H1 (cell line): ENCODE data around the gene SGCG. TPM values are rescaled to one million over a fixed set of nuclear protein-coding genes. Genes with fewer than 3 reads are reported as not detected.

ENCODE experiments used
- CTCF ChIA-PET: fragments of 300-600 bp; sonication (Branson Sonifier 250); formaldehyde crosslinking; loops from one replicate; lab custom pipeline; 2021; ENCODE audit not compliant: partially characterized antibody; lab: Charles Lee
- POLR2A ChIA-PET: fragments of 300-600 bp; sonication (Branson Sonifier 250); formaldehyde crosslinking; loops from one replicate; lab custom pipeline; 2021; ENCODE audit warnings: inconsistent platforms; ENCODE audit not compliant: partially characterized antibody; lab: Charles Lee
- DNase-seq, 2 experiments: peaks; one replicate each; pipeline versions ENCODE4 v3.0.0 to v3.0.0-alpha.2; 2010 to 2022; ENCODE audit warnings: low spot score in 2 of 2, low read depth in 1 of 2, mixed read lengths in 1 of 2
- FAIRE-seq: peaks from 2 replicates; lab custom pipeline; 2011; peaks lifted over from hg19 to GRCh38; lab: Jason Lieb, UNC
- H2AFZ ChIP-seq: 2 replicates; pipeline ENCODE4 v1.8.1; 2012; ENCODE audit warnings: low read length, inconsistent platforms
- H2AK5ac ChIP-seq: 2 replicates; pipeline ENCODE4 v1.6.1; 2013; ENCODE audit warnings: low read depth, low read length
- H2BK120ac ChIP-seq: replicated peaks from 2 replicates; pipeline ENCODE3; 2013; ENCODE audit warnings: low read depth, low read length, inconsistent platforms
- H2BK12ac ChIP-seq: 2 replicates; pipeline ENCODE4 v1.6.1; 2013; ENCODE audit warnings: low read depth, low read length
- H2BK15ac ChIP-seq: 2 replicates; pipeline ENCODE4 v1.6.1; 2013; ENCODE audit warnings: low read length
- H2BK20ac ChIP-seq: 2 replicates; pipeline ENCODE4 v1.6.1; 2013; ENCODE audit warnings: low read length
- H2BK5ac ChIP-seq: 2 replicates; pipeline ENCODE4 v1.6.1; 2013; ENCODE audit warnings: low read depth, low read length
- H3K14ac ChIP-seq: 2 replicates; pipeline ENCODE4 v1.6.1; 2013; ENCODE audit warnings: inconsistent platforms; ENCODE audit not compliant: insufficient read length
- H3K18ac ChIP-seq: 2 replicates; pipeline ENCODE4 v1.6.1; 2013; ENCODE audit warnings: low read length; ENCODE audit errors: extremely low read depth
- H3K23ac ChIP-seq: 2 replicates; pipeline ENCODE4 v1.6.1; 2013; ENCODE audit warnings: inconsistent platforms; ENCODE audit not compliant: insufficient read length
- H3K23me2 ChIP-seq: 2 replicates; pipeline ENCODE4 v1.6.1; 2013; ENCODE audit warnings: low read depth, low read length
- H3K27ac ChIP-seq: 2 replicates; pipeline ENCODE4 v1.6.1; 2011; ENCODE audit warnings: low read depth, low read length, inconsistent platforms
- H3K27me3 ChIP-seq, 4 experiments: replicated peaks in 1 of 4; 1 replicate in 1 of 4; 2 replicates in 3 of 4; pipeline versions ENCODE4 v1.6.1 to v1.8.1; 2011 to 2013; ENCODE audit warnings: low read length in 3 of 4, mild to moderate bottlenecking in 3 of 4, inconsistent platforms in 2 of 4, mixed read lengths in 2 of 4, moderate library complexity in 1 of 4; ENCODE audit not compliant: control insufficient read depth in 3 of 4, insufficient read depth in 3 of 4; ENCODE audit errors: extremely low read depth in 1 of 4
- H3K36me3 ChIP-seq, 4 experiments: 2 replicates each; pipeline versions ENCODE4 v1.6.1 to v1.8.1; 2011 to 2013; ENCODE audit warnings: mild to moderate bottlenecking in 4 of 4, low read length in 3 of 4, moderate library complexity in 2 of 4, control low read depth in 1 of 4, inconsistent platforms in 1 of 4; ENCODE audit not compliant: insufficient read depth in 4 of 4, control insufficient read depth in 2 of 4
- H3K4ac ChIP-seq: replicated peaks from 2 replicates; pipeline ENCODE3; 2013; ENCODE audit warnings: low read length, low read depth, mixed read lengths, inconsistent platforms; ENCODE audit not compliant: insufficient read length
- H3K4me1 ChIP-seq, 4 experiments: replicated peaks in 1 of 4; 1 replicate in 1 of 4; 2 replicates in 3 of 4; pipeline versions ENCODE4 v1.6.1 to v1.8.1; 2011 to 2013; ENCODE audit warnings: low read length in 3 of 4, inconsistent platforms in 2 of 4, mixed read lengths in 1 of 4; ENCODE audit not compliant: insufficient read depth in 4 of 4, control insufficient read depth in 3 of 4
- H3K4me2 ChIP-seq, 2 experiments: 2 replicates each; pipeline versions ENCODE4 v1.6.1 to v1.8.1; 2011 to 2013; ENCODE audit warnings: low read depth in 2 of 2, low read length in 2 of 2, control low read depth in 1 of 2, inconsistent platforms in 1 of 2, mild to moderate bottlenecking in 1 of 2; ENCODE audit not compliant: insufficient read depth in 1 of 2
- H3K4me3 ChIP-seq, 4 experiments: fragments of 200-600, 300-600 bp in 1 of 4; sonication (generic), shearing (Covaris generic), sonication (Bioruptor Twin) in 1 of 4; 2 replicates each; pipeline versions ENCODE4 v1.5.1 to v1.8.1; 2011 to 2016; ENCODE audit warnings: low read length in 4 of 4, low read depth in 3 of 4, control low read depth in 2 of 4, inconsistent platforms in 2 of 4, mild to moderate bottlenecking in 2 of 4, mixed read lengths in 1 of 4, moderate library complexity in 1 of 4; ENCODE audit not compliant: insufficient read depth in 2 of 4; ENCODE audit errors: extremely low read depth in 1 of 4
- H3K56ac ChIP-seq: replicated peaks from 2 replicates; pipeline ENCODE3; 2013; ENCODE audit warnings: low read depth, mild to moderate bottlenecking, mixed read lengths, low read length, inconsistent platforms; ENCODE audit not compliant: insufficient read length
- H3K79me1 ChIP-seq: 2 replicates; pipeline ENCODE4 v1.6.1; 2013; ENCODE audit warnings: low read depth, low read length, control low read depth
- H3K79me2 ChIP-seq, 2 experiments: 2 replicates each; pipeline versions ENCODE4 v1.6.1 to v1.8.1; 2012 to 2013; ENCODE audit warnings: low read length in 2 of 2, mild to moderate bottlenecking in 2 of 2, inconsistent platforms in 1 of 2; ENCODE audit not compliant: insufficient read depth in 2 of 2, control insufficient read depth in 1 of 2
- H3K9ac ChIP-seq, 4 experiments: replicated peaks in 1 of 4; 1 replicate in 1 of 4; 2 replicates in 3 of 4; pipeline versions ENCODE4 v1.6.1 to v1.8.1; 2011 to 2013; ENCODE audit warnings: low read depth in 3 of 4, low read length in 3 of 4, control low read depth in 2 of 4, mild to moderate bottlenecking in 2 of 4, moderate library complexity in 2 of 4, inconsistent platforms in 1 of 4; ENCODE audit errors: extremely low read depth in 1 of 4
- H3K9me3 ChIP-seq, 2 experiments: 2 replicates each; pipeline versions ENCODE4 v1.6.1 to v1.8.1; 2012 to 2013; ENCODE audit warnings: mild to moderate bottlenecking in 2 of 2, moderate library complexity in 2 of 2, control low read depth in 1 of 2, inconsistent platforms in 1 of 2, low read depth in 1 of 2, low read length in 1 of 2, mixed read lengths in 1 of 2; ENCODE audit not compliant: insufficient read depth in 2 of 2
- H4K20me1 ChIP-seq, 2 experiments: replicated peaks in 1 of 2; 2 replicates each; pipeline versions ENCODE3 to v1.8.1; 2011 to 2013; ENCODE audit warnings: inconsistent platforms in 2 of 2, low read length in 2 of 2, mild to moderate bottlenecking in 1 of 2; ENCODE audit not compliant: insufficient read depth in 2 of 2, control insufficient read depth in 1 of 2
- H4K5ac ChIP-seq: 2 replicates; pipeline ENCODE4 v1.6.1; 2013; ENCODE audit warnings: low read length, low read depth, mixed read lengths, inconsistent platforms; ENCODE audit not compliant: insufficient read length
- H4K8ac ChIP-seq: 2 replicates; pipeline ENCODE4 v1.8.0; 2013; ENCODE audit warnings: mild to moderate bottlenecking, moderate library complexity, low read length, inconsistent platforms; ENCODE audit not compliant: insufficient read depth; ENCODE audit errors: extremely low read depth
- H4K91ac ChIP-seq: replicated peaks from 2 replicates; pipeline ENCODE3; 2013; ENCODE audit warnings: low read length, mixed read lengths, inconsistent platforms; ENCODE audit not compliant: insufficient read length
- E2F6 ChIP-seq: IDR thresholded peaks from 2 replicates; pipeline ENCODE4 v1.6.1; 2012; ENCODE audit warnings: inconsistent platforms
- EP300 ChIP-seq, 2 experiments: IDR thresholded peaks; 1 replicate in 1 of 2; 2 replicates in 1 of 2; pipeline ENCODE4 v1.6.1; 2011 to 2012; ENCODE audit warnings: low read depth in 2 of 2, low read length in 2 of 2, mild to moderate bottlenecking in 2 of 2, borderline replicate concordance in 1 of 2, inconsistent platforms in 1 of 2, moderate library complexity in 1 of 2
- EZH2 ChIP-seq: fragments of 200-600 bp; sonication (generic); IDR thresholded peaks from 2 replicates; pipeline ENCODE4 v1.7.1; 2012; ENCODE audit warnings: low read depth, mild to moderate bottlenecking, moderate library complexity, low read length, inconsistent platforms; ENCODE audit not compliant: severe bottlenecking
- JUND ChIP-seq: IDR thresholded peaks from 2 replicates; pipeline ENCODE4 v1.6.1; 2011; ENCODE audit warnings: mild to moderate bottlenecking, improper control_type of control experiment, low read length
- KDM5A ChIP-seq: fragments of 200-600 bp; IDR thresholded peaks from 2 replicates; pipeline ENCODE4 v1.7.1; 2012; ENCODE audit warnings: mild to moderate bottlenecking, low read length, inconsistent platforms, mixed read lengths
- NANOG ChIP-seq: IDR thresholded peaks from 2 replicates; pipeline ENCODE4 v1.6.1; 2011; ENCODE audit warnings: low read length, low read depth, mild to moderate bottlenecking, inconsistent platforms; ENCODE audit not compliant: insufficient read depth, poor library complexity, severe bottlenecking
- POLR2AphosphoS5 ChIP-seq: IDR thresholded peaks from 2 replicates; pipeline ENCODE4 v1.6.1; 2011; ENCODE audit warnings: low read depth, low read length
- SAP30 ChIP-seq: fragments of 300-600 bp; sonication (generic); IDR thresholded peaks from 2 replicates; pipeline ENCODE4 v1.7.1; 2012; ENCODE audit warnings: low read length, moderate library complexity, mild to moderate bottlenecking, inconsistent platforms; ENCODE audit not compliant: insufficient read depth, insufficient replicate concordance
- SP2 ChIP-seq: IDR thresholded peaks from 2 replicates; pipeline ENCODE4 v1.6.1; 2012; ENCODE audit warnings: mild to moderate bottlenecking, low read length, inconsistent platforms
- TBP ChIP-seq: IDR thresholded peaks from 2 replicates; pipeline ENCODE4 v1.6.1; 2011; ENCODE audit warnings: low read depth, low read length, improper control_type of control experiment
- TCF12 ChIP-seq: IDR thresholded peaks from 2 replicates; pipeline ENCODE4 v1.6.1; 2011; ENCODE audit warnings: low read depth, mild to moderate bottlenecking, low read length
- USF2 ChIP-seq: IDR thresholded peaks from 2 replicates; pipeline ENCODE4 v1.6.1; 2011; ENCODE audit warnings: low read length, improper control_type of control experiment
- ZNF274 ChIP-seq: IDR thresholded peaks from 2 replicates; pipeline ENCODE4 v1.7.0; 2012; ENCODE audit warnings: low read length, borderline replicate concordance; ENCODE audit errors: extremely low read depth
- WGBS, 2 experiments: shearing (Covaris generic) in 1 of 2; methylation state at CpG; one replicate each; pipeline versions ENCODE4 v1.1.6 to v1.1.7; 2013 to 2015; ENCODE audit warnings: low lambda C conversion rate in 2 of 2, mixed read lengths in 2 of 2, inconsistent platforms in 1 of 2, low coverage in 1 of 2, missing lambda C conversion rate in 1 of 2; ENCODE audit not compliant: insufficient replicate concordance in 2 of 2, insufficient coverage in 1 of 2, insufficient read length in 1 of 2; ENCODE audit errors: extremely low coverage in 1 of 2, missing lambda C conversion rate in 1 of 2; 5-methylcytosine and 5-hydroxymethylcytosine counted together
- polyA plus RNA-seq, 7 experiments: library from polyadenylated mRNA; depleted of rRNA in 3 of 7; stranded (reverse) in 5 of 7; unstranded in 2 of 7; fragments of >200 nt in 5 of 7; fragments of 200-250 nt in 2 of 7; gene quantifications; 1 replicate in 5 of 7; 2 replicates in 1 of 7; 4 replicates in 1 of 7; pipeline versions ENCODE4 v1.2.1 to v1.2.3, GENCODE V29; 2011 to 2013; ENCODE audit warnings: missing spikeins in 2 of 7, mixed read lengths in 2 of 7
- total RNA-seq: library from RNA; stranded (reverse); fragmentation: NEBNext Ultra II Directional; extraction: Animal tissue kit (Norgen Biotek cat#: 25700); gene quantifications from 2 replicates; pipeline ENCODE4 v1.2.1, GENCODE V29; 2021

The SGCG gene
- total and polyA plus RNA-seq, 2 of the 8 experiments (the other 6 are each of a cell fraction or from before 2014, with no cell fraction given), result 0.05 TPM; not detected in 1

GRCh38 chr13:23203516-23203915, 22.7 kb downstream of the SGCG start:
- WGBS, 2 experiments, result 90% methylated on average over 5 of the region's 5 CpGs; no CpG with 5 or more reads in 1 of the 2 experiments
- no peaks in the 10 kb centered on the region for H3K23me2 ChIP-seq
- TF ChIP-seq SAP30 (no peak), SP2 (no peak), EZH2 (no peak), NANOG (no peak), E2F6 (no peak), JUND (no peak), USF2 (no peak), KDM5A (no peak), TBP (no peak), POLR2AphosphoS5 (no peak), ZNF274 (no peak), EP300 (IDR thresholded peaks at IDR 0.05; ENCODE audit: borderline replicate concordance in 1 of 2, low read depth in 2 of 2, low read length in 2 of 2) (no peak), TCF12 (no peak)

More at GRCh38 chr13:23203516-23203915, 22.7 kb downstream of the SGCG start:
- H3K4me1 ChIP-seq, result no peaks in the 10 kb centered on the region
- no peak overlapping the region for H2BK15ac ChIP-seq
- H2BK120ac ChIP-seq, result no peak overlapping the region
- H3K4me2 ChIP-seq, result no peak overlapping the region
- H2BK20ac ChIP-seq, result no peak overlapping the region
- H4K8ac ChIP-seq, result no peak overlapping the region
- no peak overlapping the region for H3K9ac ChIP-seq
- H3K56ac ChIP-seq, result no peak overlapping the region
- H4K5ac ChIP-seq, result no peak overlapping the region
- H3K18ac ChIP-seq, result no peak overlapping the region
- no peaks in the 10 kb centered on the region for H3K36me3 ChIP-seq
- H3K4me3 ChIP-seq, result no peak overlapping the region
- no peak overlapping the region for H3K14ac ChIP-seq
- no peak overlapping the region for H2BK12ac ChIP-seq
- H2AFZ ChIP-seq, result no peak overlapping the region
- ChIA-PET CTCF (no interaction called here), POLR2A (no interaction called here)
- H3K4ac ChIP-seq, result no peak overlapping the region
- H2AK5ac ChIP-seq, result no peak overlapping the region
- DNase-seq (no peak), FAIRE-seq (no peak)
- no peak overlapping the region for H3K27ac ChIP-seq
- no peak overlapping the region for H4K91ac ChIP-seq
- H2BK5ac ChIP-seq, result no peak overlapping the region
- no peaks in the 10 kb centered on the region for H3K9me3 ChIP-seq
- no peaks in the 10 kb centered on the region for H4K20me1 ChIP-seq
- H3K79me2 ChIP-seq, result no peaks in the 10 kb centered on the region
- H3K23ac ChIP-seq, result no peak overlapping the region
- no peaks in the 10 kb centered on the region for H3K79me1 ChIP-seq
- no peaks in the 10 kb centered on the region for H3K27me3 ChIP-seq
